ENCODE data around the gene ITGB4.

Gene ITGB4

GRCh38 chr17:75740215-75740614 is 19.0 kb downstream of the ITGB4 start:
- Histone ChIP-seq H3K9me3 (ENCODE audit: control insufficient read depth, low read length) (no peaks in the 10 kb centered on the region), H3K27me3 (ENCODE audit: control insufficient read depth, insufficient read depth, low read length, poor library complexity, severe bottlenecking) (no peaks in the 10 kb centered on the region), H3K4me3 (ENCODE audit: insufficient read depth, low read depth, low read length) (no peak overlapping the region), H3K4me1 (ENCODE audit: control insufficient read depth, insufficient read depth, low read length) (peaks cover 8% of the 10 kb centered on the region), H3K27ac (ENCODE audit: insufficient read depth, low read depth, low read length, poor library complexity, severe bottlenecking) (no peak overlapping the region), H3K36me3 (ENCODE audit: control insufficient read depth, insufficient read depth, low read length) (no peaks in the 10 kb centered on the region)
- WGBS, 2 experiments, result 94 to 95% methylated on average over 17 of the region's 17 CpGs

GRCh38 chr17:75740631-75741077 is 19.4 kb downstream of the ITGB4 start:
- H3K4me3 ChIP-seq (ENCODE audit: insufficient read depth, low read depth, low read length), result no peak overlapping the region
- peaks cover 8% of the 10 kb centered on the region for H3K4me1 ChIP-seq (ENCODE audit: control insufficient read depth, insufficient read depth, low read length)
- no peak overlapping the region for H3K27ac ChIP-seq (ENCODE audit: insufficient read depth, low read depth, low read length, poor library complexity, severe bottlenecking)
- no peaks in the 10 kb centered on the region for H3K9me3 ChIP-seq (ENCODE audit: control insufficient read depth, low read length)
- WGBS, 2 experiments, result 89 to 90% methylated on average over 17 of the region's 17 CpGs
- no peaks in the 10 kb centered on the region for H3K27me3 ChIP-seq (ENCODE audit: control insufficient read depth, insufficient read depth, low read length, poor library complexity, severe bottlenecking)
- H3K36me3 ChIP-seq (ENCODE audit: control insufficient read depth, insufficient read depth, low read length), result no peaks in the 10 kb centered on the region

GRCh38 chr17:75742337-75742736 is 21.1 kb downstream of the ITGB4 start:
- H3K4me3 ChIP-seq (ENCODE audit: insufficient read depth, low read depth, low read length), result no peak overlapping the region
- 94 to 95% methylated on average over 25 of the region's 25 CpGs for WGBS, 2 experiments
- H3K27ac ChIP-seq (ENCODE audit: insufficient read depth, low read depth, low read length, poor library complexity, severe bottlenecking), result no peak overlapping the region
- H3K36me3 ChIP-seq (ENCODE audit: control insufficient read depth, insufficient read depth, low read length), result no peaks in the 10 kb centered on the region
- H3K9me3 ChIP-seq (ENCODE audit: control insufficient read depth, low read length), result no peaks in the 10 kb centered on the region
- H3K4me1 ChIP-seq (ENCODE audit: control insufficient read depth, insufficient read depth, low read length), result peaks cover 8% of the 10 kb centered on the region
- no peaks in the 10 kb centered on the region for H3K27me3 ChIP-seq (ENCODE audit: control insufficient read depth, insufficient read depth, low read length, poor library complexity, severe bottlenecking)

- Histone ChIP-seq H3K27ac (ENCODE audit: insufficient read depth, low read depth, low read length, poor library complexity, severe bottlenecking) (no peak overlapping the region), H3K4me3 (ENCODE audit: insufficient read depth, low read depth, low read length) (no peak overlapping the region), H3K4me1 (ENCODE audit: control insufficient read depth, insufficient read depth, low read length) (no peaks in the 10 kb centered on the region), H3K36me3 (ENCODE audit: control insufficient read depth, insufficient read depth, low read length) (no peaks in the 10 kb centered on the region), H3K9me3 (ENCODE audit: control insufficient read depth, low read length) (no peaks in the 10 kb centered on the region), H3K27me3 (ENCODE audit: control insufficient read depth, insufficient read depth, low read length, poor library complexity, severe bottlenecking) (no peaks in the 10 kb centered on the region)
- 93 to 94% methylated on average over 25 of the region's 25 CpGs for WGBS, 2 experiments
These were observed 22.5 kb downstream of the ITGB4 start for GRCh38 chr17:75743625-75744206.

GRCh38 chr17:75748706-75749105 is 27.4 kb downstream of the ITGB4 start:
- Histone ChIP-seq H3K4me3 (ENCODE audit: insufficient read depth, low read depth, low read length) (no peak overlapping the region), H3K27me3 (ENCODE audit: control insufficient read depth, insufficient read depth, low read length, poor library complexity, severe bottlenecking) (peaks cover 8% of the 10 kb centered on the region), H3K27ac (ENCODE audit: insufficient read depth, low read depth, low read length, poor library complexity, severe bottlenecking) (no peak overlapping the region), H3K9me3 (ENCODE audit: control insufficient read depth, low read length) (no peaks in the 10 kb centered on the region), H3K4me1 (ENCODE audit: control insufficient read depth, insufficient read depth, low read length) (no peaks in the 10 kb centered on the region), H3K36me3 (ENCODE audit: control insufficient read depth, insufficient read depth, low read length) (no peaks in the 10 kb centered on the region)
- 88 to 90% methylated on average over 9 of the region's 9 CpGs for WGBS, 2 experiments

GRCh38 chr17:75749545-75750389 is 28.5 kb downstream of the ITGB4 start:
- peaks cover 12% of the 10 kb centered on the region for H3K27me3 ChIP-seq (ENCODE audit: control insufficient read depth, insufficient read depth, low read length, poor library complexity, severe bottlenecking)
- H3K4me3 ChIP-seq (ENCODE audit: insufficient read depth, low read depth, low read length), result no peak overlapping the region
- H3K36me3 ChIP-seq (ENCODE audit: control insufficient read depth, insufficient read depth, low read length), result no peaks in the 10 kb centered on the region
- no peaks in the 10 kb centered on the region for H3K4me1 ChIP-seq (ENCODE audit: control insufficient read depth, insufficient read depth, low read length)
- 23 to 25% methylated on average over 20 of the region's 20 CpGs for WGBS, 2 experiments
- no peak overlapping the region for H3K27ac ChIP-seq (ENCODE audit: insufficient read depth, low read depth, low read length, poor library complexity, severe bottlenecking)
- no peaks in the 10 kb centered on the region for H3K9me3 ChIP-seq (ENCODE audit: control insufficient read depth, low read length)

- H3K4me3 ChIP-seq (ENCODE audit: insufficient read depth, low read depth, low read length), result no peak overlapping the region
- WGBS, 2 experiments, result 88 to 89% methylated on average over 23 of the region's 23 CpGs
- H3K27ac ChIP-seq (ENCODE audit: insufficient read depth, low read depth, low read length, poor library complexity, severe bottlenecking), result no peak overlapping the region
- H3K4me1 ChIP-seq (ENCODE audit: control insufficient read depth, insufficient read depth, low read length), result peaks cover 4% of the 10 kb centered on the region
- peaks cover 12% of the 10 kb centered on the region for H3K27me3 ChIP-seq (ENCODE audit: control insufficient read depth, insufficient read depth, low read length, poor library complexity, severe bottlenecking)
- no peaks in the 10 kb centered on the region for H3K36me3 ChIP-seq (ENCODE audit: control insufficient read depth, insufficient read depth, low read length)
- H3K9me3 ChIP-seq (ENCODE audit: control insufficient read depth, low read length), result no peaks in the 10 kb centered on the region
These were observed 29.6 kb downstream of the ITGB4 start for GRCh38 chr17:75750661-75751423.

GRCh38 chr17:75751676-75752404 is 30.6 kb downstream of the ITGB4 start:
- peaks cover 12% of the 10 kb centered on the region for H3K27me3 ChIP-seq (ENCODE audit: control insufficient read depth, insufficient read depth, low read length, poor library complexity, severe bottlenecking)
- H3K27ac ChIP-seq (ENCODE audit: insufficient read depth, low read depth, low read length, poor library complexity, severe bottlenecking), result no peak overlapping the region
- H3K9me3 ChIP-seq (ENCODE audit: control insufficient read depth, low read length), result no peaks in the 10 kb centered on the region
- no peaks in the 10 kb centered on the region for H3K36me3 ChIP-seq (ENCODE audit: control insufficient read depth, insufficient read depth, low read length)
- H3K4me1 ChIP-seq (ENCODE audit: control insufficient read depth, insufficient read depth, low read length), result peaks cover 4% of the 10 kb centered on the region
- H3K4me3 ChIP-seq (ENCODE audit: insufficient read depth, low read depth, low read length), result no peak overlapping the region
- WGBS, 2 experiments, result 85 to 87% methylated on average over 23 to 24 of the region's 24 CpGs

GRCh38 chr17:75752405-75752709 is 31.1 kb downstream of the ITGB4 start:
- Histone ChIP-seq H3K9me3 (ENCODE audit: control insufficient read depth, low read length) (no peaks in the 10 kb centered on the region), H3K4me3 (ENCODE audit: insufficient read depth, low read depth, low read length) (no peak overlapping the region), H3K36me3 (ENCODE audit: control insufficient read depth, insufficient read depth, low read length) (no peaks in the 10 kb centered on the region), H3K27ac (ENCODE audit: insufficient read depth, low read depth, low read length, poor library complexity, severe bottlenecking) (no peak overlapping the region), H3K27me3 (ENCODE audit: control insufficient read depth, insufficient read depth, low read length, poor library complexity, severe bottlenecking) (peaks cover 12% of the 10 kb centered on the region), H3K4me1 (ENCODE audit: control insufficient read depth, insufficient read depth, low read length) (peaks cover 4% of the 10 kb centered on the region)
- WGBS, 2 experiments, result 95% methylated on average over 10 of the region's 10 CpGs

All from ectodermal cell (in vitro differentiated cells).